Tongue (tissue), 2 donors: ENCODE data around the gene SYK. TPM values are rescaled to one million over a fixed set of nuclear protein-coding genes. Genes with fewer than 3 reads are reported as not detected.

Experiments used
- DNase-seq: peaks from one replicate; pipeline ENCODE4 v3.0.0-alpha.2; 2015
- total RNA-seq: library from RNA; depleted of rRNA; stranded (reverse); fragments of >200 nt; gene quantifications from one replicate; pipeline ENCODE4 v1.2.3, GENCODE V29; 2014

Gene SYK
- total RNA-seq, 1 donor from 2014 or later: 7.1 TPM

DNA sequence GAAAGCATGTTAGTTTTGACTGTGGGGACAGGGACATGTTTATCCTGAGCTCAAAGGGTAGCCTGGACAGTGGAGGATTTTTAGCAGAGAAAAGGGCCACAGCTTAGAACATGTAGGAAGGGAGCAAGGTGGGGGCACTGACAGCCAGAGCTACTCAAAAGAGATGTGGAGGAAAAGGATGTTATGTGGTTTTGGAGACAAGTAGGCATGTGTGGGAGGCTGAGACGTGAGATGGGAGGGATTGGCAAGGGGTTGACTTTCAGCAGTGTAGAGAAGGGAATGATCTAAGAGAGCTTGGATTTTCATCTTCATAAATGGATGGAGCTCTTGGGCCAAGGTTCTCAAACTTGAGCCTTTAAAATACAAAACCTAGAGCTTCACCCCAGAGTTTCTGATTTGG, 24.0 kb downstream of the SYK start:
- DNase-seq: no peak

DNA sequence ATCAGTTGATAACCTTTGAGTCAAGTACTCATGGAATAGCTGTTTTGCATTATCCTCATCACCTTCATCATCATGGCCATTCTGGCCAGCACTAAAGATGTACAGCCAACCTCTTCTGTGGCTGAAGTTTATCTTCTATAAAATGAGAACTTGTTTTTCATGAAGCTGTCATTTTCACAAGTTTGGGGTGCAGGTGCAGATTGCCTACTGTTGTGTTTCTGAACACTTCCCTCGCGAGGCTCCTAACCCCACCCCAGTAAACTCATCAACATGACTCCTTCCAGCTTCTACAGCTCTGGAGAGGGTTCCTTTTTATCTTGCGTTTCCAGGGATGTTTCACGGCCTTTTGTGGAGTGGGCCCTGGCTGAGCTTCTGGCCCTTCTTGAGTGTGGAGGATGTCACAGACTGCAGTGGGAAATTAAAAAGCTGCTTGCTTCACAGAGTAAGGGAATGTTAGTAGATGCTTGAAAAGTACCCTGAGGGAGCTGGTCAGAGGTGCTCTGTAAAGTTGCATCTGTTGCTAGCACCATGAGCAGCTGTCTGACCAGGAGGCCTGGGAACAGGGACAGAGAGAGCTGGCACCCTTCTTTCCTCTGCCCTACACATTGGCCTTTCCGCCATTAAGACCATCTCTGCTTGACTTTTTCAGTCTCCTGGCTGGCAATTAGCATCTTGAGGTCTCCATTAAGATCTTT, 24.9 kb downstream of the SYK start:
- no peak for DNase-seq

- DNase-seq: peak; percentile 21
Measured at GRCh38 chr9:90827181-90827871, 25.7 kb downstream of the SYK start.

DNA sequence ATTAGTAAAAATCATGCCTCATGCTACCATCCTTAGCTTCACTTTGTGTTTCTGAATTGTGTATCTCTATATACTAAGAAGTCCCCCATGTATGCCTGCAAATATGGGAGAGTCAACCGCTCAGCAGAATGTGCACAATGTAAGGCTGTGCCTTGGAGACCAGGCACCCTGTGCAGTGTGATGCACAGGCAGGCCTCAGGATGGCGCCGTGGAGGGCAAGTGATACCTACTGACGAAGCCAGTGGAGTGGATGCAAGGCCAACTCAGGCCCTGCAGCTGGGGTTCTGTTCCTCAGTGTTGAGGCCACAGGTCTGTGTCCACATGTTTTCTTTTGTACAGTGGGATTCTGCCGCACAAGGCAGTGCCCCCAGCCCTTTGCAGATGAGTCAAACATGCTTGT, 28.4 kb downstream of the SYK start:
- DNase-seq: no peak

DNA sequence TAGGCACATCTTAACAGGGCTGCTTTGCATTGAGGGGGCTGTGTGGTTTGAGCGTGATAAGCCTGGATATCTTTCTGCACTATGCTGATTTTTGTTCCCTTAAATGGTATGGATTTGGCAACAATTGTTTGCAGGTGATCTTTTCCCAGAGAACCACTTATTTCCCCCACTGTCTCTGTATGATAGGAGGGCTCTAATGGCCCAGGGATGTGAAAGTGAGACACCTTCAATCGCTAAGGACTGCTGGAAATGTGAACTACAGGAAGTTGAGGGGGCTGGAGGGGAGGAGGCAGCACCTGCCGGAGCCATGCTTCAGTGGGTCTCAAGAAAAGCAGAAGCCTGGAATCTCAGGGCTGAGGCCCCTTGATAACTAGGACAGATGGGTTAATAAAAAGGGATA, 29.4 kb downstream of the SYK start:
- DNase-seq: no peak

- no peak for DNase-seq
Measured at GRCh38 chr9:90832261-90832660, 30.6 kb downstream of the SYK start.

- peak; percentile 65 for DNase-seq
Measured at GRCh38 chr9:90834828-90835595, 33.4 kb downstream of the SYK start.

- no peak for DNase-seq
Measured at GRCh38 chr9:90836411-90837080, 34.9 kb downstream of the SYK start.

DNA sequence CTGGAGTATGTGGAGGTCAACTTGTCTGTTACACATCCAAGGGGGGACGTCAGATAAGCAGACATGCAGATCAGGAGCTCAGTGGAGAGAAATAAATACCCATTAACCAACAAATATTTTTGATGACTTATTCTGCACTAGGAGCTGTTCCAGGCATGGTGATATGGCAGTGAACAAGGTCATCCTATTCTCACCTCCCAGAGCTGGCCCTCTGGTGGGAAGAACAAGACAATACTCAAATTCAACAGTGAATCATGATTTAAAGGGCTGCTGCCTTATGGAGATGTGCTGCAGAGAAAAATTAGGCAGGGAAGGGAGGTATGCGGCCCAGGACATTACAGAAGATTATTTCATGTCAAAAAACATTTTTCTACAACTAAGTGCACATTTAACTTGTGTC, 36.5 kb downstream of the SYK start:
- DNase-seq: no peak

GRCh38 chr9:90838581-90839154, 37.0 kb downstream of the SYK start:
- no peak for DNase-seq

- DNase-seq: no peak
Measured at GRCh38 chr9:90839183-90839728, 37.6 kb downstream of the SYK start.

DNA sequence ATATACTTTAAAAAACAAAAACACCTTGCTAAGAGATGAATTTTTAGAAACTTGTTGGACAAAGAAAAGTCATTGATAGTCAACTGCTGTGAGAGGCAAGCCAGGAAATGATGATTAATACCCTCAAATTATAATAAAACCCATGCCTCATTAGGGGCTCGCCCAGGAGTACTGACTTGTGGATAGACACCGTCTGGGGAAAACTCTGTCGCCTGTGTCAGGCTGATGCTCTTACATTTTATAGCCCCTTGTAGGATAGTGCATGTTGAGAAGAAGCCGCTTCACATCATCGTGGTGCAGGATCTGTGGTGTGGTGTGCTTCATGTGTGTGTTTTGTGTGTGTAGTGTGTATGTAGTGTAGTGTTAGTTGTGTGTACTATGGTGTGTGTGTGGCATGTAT, 39.1 kb downstream of the SYK start:
- DNase-seq: no peak

GRCh38 chr9:90841213-90841612, 39.6 kb downstream of the SYK start:
- no peak for DNase-seq

DNA sequence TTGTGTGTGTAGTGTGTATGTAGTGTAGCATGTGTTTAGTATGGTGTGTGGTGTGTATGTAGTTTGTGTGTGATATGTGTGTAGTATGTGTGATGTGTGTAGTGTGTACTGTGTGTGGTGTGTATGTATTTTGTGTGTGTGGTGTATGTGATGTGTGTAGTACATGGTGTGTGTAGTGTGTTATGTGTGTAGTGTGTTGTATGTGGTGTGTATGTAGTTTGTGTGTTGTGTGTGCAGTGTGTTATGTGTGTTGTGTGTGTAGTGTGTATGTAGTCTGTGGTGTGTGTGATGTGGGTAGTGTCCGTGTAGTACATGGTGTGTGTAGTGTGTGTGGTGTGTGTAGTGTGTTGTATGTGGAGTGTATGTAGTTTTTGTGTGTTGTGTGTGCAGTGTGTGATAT, 40.0 kb downstream of the SYK start:
- no peak for DNase-seq

DNA sequence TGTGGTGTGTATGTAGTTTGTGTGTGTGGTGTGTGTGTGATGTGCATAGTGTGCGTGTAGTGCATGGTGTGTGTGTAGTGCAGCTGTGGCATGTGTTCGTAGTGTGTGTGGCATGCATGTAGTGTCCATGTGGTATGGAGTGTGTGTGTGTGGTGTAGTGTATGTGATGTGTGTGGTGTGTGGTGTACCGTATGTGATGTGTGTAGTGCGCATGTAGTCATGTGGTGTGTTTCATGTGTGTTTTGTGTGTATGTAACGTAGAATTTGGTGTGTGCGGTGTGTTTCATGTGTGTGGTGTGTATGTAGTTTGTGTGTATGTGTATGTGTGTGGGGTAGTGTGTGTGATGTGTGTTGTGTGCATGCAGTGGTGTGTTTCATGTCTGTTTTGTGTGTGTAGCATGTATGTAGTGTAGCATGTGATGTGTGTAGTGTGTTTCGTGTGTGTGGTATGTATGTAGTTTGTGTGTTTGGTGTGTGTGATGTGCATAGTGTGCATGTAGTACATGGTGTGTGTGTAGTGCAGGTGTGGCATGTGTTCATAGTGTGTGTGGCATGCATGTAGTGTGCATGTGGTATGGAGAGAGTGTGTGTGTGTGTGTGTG, 40.7 kb downstream of the SYK start:
- no peak for DNase-seq

- no peak for DNase-seq
Measured at GRCh38 chr9:90842996-90843395, 41.4 kb downstream of the SYK start.

- no peak for DNase-seq
Measured at GRCh38 chr9:90843525-90843924, 41.9 kb downstream of the SYK start.

DNA sequence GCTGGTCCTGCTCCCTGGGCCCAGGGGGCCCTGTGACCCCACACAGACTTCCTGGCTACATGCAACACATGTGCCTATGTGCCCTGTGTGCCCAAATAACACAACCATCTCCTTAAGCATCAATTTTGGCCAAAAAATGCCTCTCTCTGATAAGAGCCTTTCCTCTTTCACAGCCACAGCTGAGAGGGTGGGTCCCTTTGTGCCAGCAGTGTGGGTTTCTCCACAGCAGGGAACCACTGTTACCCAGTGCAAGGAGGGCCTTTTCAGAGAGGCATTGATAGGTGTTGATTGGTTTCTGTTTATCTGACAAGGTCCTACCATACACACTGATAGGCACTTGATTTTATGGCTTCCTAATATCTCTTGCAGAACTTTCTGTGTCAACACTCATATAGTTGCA, 42.7 kb downstream of the SYK start:
- no peak for DNase-seq

GRCh38 chr9:90846770-90847419, 45.3 kb downstream of the SYK start:
- no peak for DNase-seq

DNA sequence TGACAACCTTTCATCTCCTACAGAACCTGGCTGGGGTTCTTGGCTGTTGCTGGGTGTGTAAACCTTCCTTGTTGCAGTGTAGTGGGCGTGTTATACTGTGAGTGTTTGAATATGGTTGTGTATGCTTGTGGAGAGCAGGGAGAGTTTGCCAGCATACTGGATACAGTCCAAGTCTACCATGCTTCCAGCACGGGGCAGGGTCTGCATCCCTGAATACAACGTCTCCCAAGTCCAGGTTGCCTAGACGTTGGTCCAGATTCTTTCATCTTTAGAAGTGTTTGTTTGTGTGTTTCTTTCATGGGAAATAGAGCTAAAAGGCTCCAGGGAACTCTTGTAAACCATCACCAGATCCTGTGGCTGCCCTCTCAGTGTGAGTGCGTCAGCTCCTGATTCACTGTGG, 46.4 kb downstream of the SYK start:
- DNase-seq: no peak

- no peak for DNase-seq
Measured at GRCh38 chr9:90848866-90849265, 47.2 kb downstream of the SYK start.
